Chondrocyte (in vitro differentiated cells): Measurements from ENCODE around the gene KIAA2012. TPM values are rescaled to one million over a fixed set of nuclear protein-coding genes. Genes with fewer than 3 reads are reported as not detected.
A peak's percentile ranks its signal among the peaks of the same experiment; 100 is the strongest.

Experiments used
- DNase-seq: peaks from one replicate; pipeline ENCODE4 v3.0.0; 2021; ENCODE audit warnings: mixed read lengths, low spot score
- H3K27ac Mint-ChIP-seq: one replicate; pipeline ENCODE4 v1.8.0; 2021; ENCODE audit warnings: mild to moderate bottlenecking, moderate library complexity, mixed read lengths; ENCODE audit not compliant: unreplicated experiment
- H3K27me3 Mint-ChIP-seq: 2 replicates; pipeline ENCODE4 v1.8.0; 2021; ENCODE audit warnings: low read depth, mixed read lengths
- H3K36me3 Mint-ChIP-seq: 2 replicates; pipeline ENCODE4 v1.8.0; 2021; ENCODE audit warnings: low read depth, mixed read lengths
- H3K4me1 Mint-ChIP-seq: 2 replicates; pipeline ENCODE4 v1.8.0; 2021; ENCODE audit warnings: low read depth, mild to moderate bottlenecking, mixed read lengths
- H3K4me3 Mint-ChIP-seq: one replicate; pipeline ENCODE4 v1.8.0; 2021; ENCODE audit warnings: mild to moderate bottlenecking, moderate library complexity, mixed read lengths; ENCODE audit not compliant: unreplicated experiment
- H3K9me3 Mint-ChIP-seq: 2 replicates; pipeline ENCODE4 v1.8.0; 2021; ENCODE audit warnings: low read depth, mixed read lengths
- total RNA-seq: library from RNA; stranded (reverse); gene quantifications from 3 replicates; pipeline ENCODE4 v1.2.1, GENCODE V29; 2021
- TF ChIP-seq, protein P1 (sequence below): fragments of 200-600 bp; sonication (generic); IDR thresholded peaks from 2 replicates; pipeline ENCODE4 v1.5.0; 2021; ENCODE audit warnings: antibody characterized with exemption, mild to moderate bottlenecking, moderate library complexity

KIAA2012 gene
- total RNA-seq, 1 donor from 2014 or later = not detected

DNA sequence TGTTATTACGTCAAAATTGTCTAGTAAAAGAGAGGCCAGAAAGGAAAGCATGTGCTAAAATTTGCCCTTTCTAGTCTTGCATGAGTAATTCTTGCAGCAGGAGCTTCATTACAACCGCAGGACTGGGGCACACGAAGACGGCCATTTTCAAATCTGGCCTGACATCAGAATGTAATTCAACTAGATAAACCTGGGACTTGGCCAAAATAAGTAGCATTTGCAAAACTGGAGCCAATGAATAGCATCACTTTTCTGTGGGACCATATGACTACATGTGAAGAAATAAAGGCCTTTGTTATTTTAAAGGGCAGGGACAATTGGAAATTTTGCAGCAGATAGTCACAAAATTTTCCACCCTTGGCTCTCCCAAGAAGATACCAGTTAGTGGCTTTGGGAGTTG is 42.4 kb upstream of the KIAA2012 start:
- Mint-ChIP-seq H3K27me3 (no peaks in the 10 kb centered on the region), H3K4me3 (no peak overlapping the region), H3K9me3 (no peaks in the 10 kb centered on the region), H3K4me1 (peaks cover 30% of the 10 kb centered on the region), H3K27ac (peak overlapping the region; percentile 94), H3K36me3 (no peaks in the 10 kb centered on the region)
- no peak for DNase-seq
- TF ChIP-seq, protein P1, sequence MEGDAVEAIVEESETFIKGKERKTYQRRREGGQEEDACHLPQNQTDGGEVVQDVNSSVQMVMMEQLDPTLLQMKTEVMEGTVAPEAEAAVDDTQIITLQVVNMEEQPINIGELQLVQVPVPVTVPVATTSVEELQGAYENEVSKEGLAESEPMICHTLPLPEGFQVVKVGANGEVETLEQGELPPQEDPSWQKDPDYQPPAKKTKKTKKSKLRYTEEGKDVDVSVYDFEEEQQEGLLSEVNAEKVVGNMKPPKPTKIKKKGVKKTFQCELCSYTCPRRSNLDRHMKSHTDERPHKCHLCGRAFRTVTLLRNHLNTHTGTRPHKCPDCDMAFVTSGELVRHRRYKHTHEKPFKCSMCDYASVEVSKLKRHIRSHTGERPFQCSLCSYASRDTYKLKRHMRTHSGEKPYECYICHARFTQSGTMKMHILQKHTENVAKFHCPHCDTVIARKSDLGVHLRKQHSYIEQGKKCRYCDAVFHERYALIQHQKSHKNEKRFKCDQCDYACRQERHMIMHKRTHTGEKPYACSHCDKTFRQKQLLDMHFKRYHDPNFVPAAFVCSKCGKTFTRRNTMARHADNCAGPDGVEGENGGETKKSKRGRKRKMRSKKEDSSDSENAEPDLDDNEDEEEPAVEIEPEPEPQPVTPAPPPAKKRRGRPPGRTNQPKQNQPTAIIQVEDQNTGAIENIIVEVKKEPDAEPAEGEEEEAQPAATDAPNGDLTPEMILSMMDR = no peak

DNA sequence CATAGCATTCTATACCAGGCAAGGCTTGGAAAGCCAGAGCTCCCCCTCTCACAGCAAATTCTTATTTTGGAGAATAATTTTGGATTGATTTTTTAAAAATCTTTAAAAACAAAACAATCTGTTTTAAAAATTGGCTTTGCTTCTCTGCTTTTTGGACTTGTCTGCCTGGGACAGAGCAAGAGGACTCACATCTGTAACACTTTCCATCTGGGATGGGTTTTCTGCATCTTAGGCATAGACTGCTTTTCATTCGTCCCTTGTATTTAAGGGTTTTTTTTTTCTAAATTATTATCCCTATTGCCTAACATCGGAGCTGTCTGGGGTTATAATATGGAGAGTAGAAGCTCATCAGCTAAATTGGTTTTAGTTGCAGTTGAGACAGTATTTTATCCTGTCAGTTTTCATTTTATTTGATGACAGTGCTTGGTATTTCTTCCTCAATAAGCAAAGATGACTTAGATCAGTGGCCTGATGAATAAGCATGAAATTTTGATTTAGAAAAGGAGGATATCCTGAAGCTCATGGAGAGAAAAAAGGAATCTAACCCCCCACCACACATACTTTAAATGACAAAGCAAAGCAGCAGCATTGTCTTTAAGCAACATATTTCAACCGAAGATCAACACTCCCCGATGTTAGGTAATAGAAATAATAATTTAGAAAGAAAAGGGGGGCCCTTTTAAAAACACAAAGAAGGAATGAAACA is 41.7 kb upstream of the KIAA2012 start:
- no peaks in the 10 kb centered on the region for H3K36me3 Mint-ChIP-seq
- no peaks in the 10 kb centered on the region for H3K27me3 Mint-ChIP-seq
- TF ChIP-seq, protein P1 = no peak
- peaks cover 30% of the 10 kb centered on the region for H3K4me1 Mint-ChIP-seq
- DNase-seq = no peak
- no peak overlapping the region for H3K4me3 Mint-ChIP-seq
- H3K27ac Mint-ChIP-seq = peak overlapping the region; percentile 94
- H3K9me3 Mint-ChIP-seq = no peaks in the 10 kb centered on the region

DNA sequence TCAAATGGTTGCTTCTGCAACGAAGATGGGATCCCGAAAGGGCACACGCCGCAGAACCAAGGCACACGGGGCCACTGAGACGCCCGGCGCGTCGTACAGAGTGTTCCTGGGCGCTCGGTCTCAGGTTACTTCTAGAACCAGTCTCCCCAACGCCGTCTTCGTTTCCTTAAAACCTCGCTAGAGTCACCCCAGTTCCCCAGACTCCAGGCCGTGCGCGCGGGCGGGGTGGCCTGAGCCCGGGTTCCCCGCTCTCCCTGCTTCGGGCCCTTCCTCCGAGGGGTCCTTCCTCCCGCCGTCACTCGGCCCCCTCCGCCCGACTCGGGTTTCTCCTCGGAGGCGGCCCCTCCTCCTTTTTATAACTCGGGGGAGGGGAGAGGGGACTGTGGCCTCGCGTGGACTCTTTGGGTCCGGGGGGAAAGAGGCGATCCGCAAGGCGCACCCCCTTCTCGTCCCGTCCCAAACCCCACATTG is 40.2 kb upstream of the KIAA2012 start:
- Mint-ChIP-seq H3K4me3 (peak overlapping the region; percentile 82), H3K4me1 (peaks cover 30% of the 10 kb centered on the region), H3K27me3 (no peaks in the 10 kb centered on the region), H3K27ac (peak overlapping the region; percentile 94), H3K36me3 (no peaks in the 10 kb centered on the region), H3K9me3 (no peaks in the 10 kb centered on the region)
- TF ChIP-seq, protein P1 = no peak
- DNase-seq = no peak

DNA sequence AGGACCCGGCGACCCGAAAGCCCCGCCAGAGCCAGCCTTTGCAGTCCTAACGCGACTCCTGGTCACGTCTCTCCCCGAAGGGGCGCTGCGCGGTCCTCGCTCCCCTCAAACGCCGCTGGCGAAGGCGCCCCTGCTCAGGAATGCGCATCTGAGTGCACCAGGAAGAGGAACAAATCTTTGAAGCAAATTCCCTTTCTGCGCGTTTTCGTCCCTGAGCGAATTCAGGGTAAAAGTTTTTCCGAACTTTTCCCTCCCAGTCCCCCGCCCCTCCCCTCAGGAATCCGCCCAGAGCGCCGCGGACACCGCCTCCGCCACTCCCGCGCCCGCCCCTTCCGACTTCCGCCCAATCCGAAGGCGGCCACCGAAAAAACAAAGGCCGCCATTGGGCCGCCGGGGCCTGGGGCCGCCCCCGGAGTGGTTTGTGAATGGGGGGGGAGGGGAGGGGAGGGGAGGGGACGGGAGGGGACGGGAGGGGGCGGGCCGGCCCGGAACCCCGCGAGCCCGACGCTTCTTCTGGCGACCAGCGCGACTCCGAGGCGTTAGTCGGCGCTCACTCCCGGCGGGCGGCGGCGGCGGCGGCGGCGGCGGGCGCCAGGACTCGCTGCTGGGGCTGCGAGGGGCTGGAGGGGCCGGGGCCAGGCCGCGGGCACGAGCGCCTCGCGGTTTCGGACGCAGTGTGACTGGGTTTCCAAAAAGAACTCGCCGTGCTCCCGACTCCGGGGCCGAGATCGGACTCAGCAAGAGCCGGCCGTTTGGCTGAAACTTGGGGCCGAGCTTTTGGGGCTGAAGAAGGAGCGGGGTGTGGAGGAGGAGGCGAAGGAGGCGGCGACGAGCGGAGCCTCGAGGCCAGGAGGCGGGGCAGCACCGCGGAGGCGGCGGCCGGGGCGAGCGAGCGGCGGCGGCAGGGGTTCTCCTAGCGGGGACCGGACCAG is 39.5 kb upstream of the KIAA2012 start, which contains the start of gene FZD7:
TSS of gene FZD7 (plus strand) at position 539 of the 932 bp plus-strand sequence. CDS start 793 bp downstream, outside the sequence.
- Mint-ChIP-seq H3K9me3 (no peaks in the 10 kb centered on the region), H3K27ac (peak within 1 kb of the TSS; percentile 94), H3K27me3 (no peaks in the 10 kb centered on the region), H3K4me1 (peaks cover 30% of the 10 kb centered on the region), H3K36me3 (peaks cover 1% of the 10 kb centered on the region), H3K4me3 (peak within 1 kb of the TSS; percentile 82)
- TF ChIP-seq, protein P1 = peak; percentile 62
- DNase-seq = peak; percentile 97
